HG02571 (cell line): ENCODE results near the gene TSEN15.

Source experiments
- ATAC-seq: cut with Tn5 transposase; IDR thresholded peaks from one replicate; pipeline ENCODE4 v1.9.1; 2021; ENCODE audit warnings: mild to moderate bottlenecking, moderate library complexity; ENCODE audit not compliant: unreplicated experiment

The TSEN15 gene

GRCh38 chr1:184051485-184052193 lies at the start of gene TSEN15:
TSEN15 (plus strand) TSS chr1:184051730; CDS start chr1:184051756, 26 bp downstream.
- peak; percentile 96 for ATAC-seq

DNA sequence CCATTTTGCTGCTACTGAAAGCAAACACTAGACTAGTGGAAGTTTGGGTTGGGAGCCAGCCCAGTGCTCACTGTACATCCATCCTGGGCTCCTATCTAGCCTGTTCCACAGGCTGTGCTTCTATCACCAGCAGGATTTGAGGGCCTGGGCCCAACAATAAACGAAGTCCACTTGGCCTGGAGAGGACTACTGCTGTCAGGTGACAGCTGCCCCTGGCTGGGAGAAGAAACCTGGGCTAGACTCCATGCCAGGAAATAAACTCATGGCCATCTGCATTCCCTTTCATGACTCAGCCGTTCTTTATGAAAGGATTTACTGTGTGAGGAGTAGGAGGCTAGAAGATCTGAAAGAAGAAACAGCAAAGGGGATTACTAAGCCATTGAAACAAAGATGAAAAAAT lies 49.5 kb upstream of the TSEN15 start:
- no peak for ATAC-seq

DNA sequence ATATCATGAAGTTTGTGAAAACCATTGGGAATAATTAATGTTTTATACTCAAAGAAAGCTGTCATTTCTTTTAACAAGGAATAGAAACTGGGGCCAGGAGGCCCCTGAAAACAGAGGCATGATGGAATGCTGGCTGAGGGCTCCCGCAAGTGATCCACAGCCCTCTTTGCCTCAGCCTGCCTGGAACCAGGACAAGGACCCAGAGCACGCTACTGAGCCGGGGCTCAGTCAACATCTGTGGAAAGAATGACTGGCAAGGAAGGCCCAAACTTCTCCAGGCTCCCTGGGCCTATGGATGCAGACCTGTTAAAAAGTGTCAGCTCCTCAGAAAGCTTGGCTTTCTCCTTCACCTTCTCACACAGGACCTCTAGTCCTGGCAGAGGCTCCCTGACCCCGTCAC lies 46.6 kb upstream of the TSEN15 start:
- ATAC-seq, result no peak

- no peak for ATAC-seq
Observed at GRCh38 chr1:184005506-184005905, 46.0 kb upstream of the TSEN15 start.

DNA sequence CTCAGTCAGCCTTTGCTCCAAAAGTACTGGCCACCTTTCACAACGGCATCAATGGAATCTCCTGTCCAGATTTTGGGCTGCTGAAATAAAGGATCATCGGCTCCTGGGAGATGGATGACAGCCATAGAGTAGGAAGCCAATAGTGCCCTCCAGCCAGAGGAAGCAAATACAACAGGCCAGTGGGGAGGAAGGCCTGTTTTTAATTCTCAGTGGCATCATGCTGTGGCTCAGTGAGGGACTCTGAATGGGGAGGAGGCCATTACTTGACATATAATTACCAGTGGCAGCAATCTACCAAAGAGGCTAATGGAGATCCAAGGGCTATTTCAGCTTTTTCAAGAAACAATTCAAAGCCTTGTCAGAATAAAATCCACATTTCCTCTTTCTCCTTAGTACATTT lies 40.7 kb upstream of the TSEN15 start:
- ATAC-seq, result no peak

GRCh38 chr1:184012187-184012586 lies 39.3 kb upstream of the TSEN15 start:
- no peak for ATAC-seq

DNA sequence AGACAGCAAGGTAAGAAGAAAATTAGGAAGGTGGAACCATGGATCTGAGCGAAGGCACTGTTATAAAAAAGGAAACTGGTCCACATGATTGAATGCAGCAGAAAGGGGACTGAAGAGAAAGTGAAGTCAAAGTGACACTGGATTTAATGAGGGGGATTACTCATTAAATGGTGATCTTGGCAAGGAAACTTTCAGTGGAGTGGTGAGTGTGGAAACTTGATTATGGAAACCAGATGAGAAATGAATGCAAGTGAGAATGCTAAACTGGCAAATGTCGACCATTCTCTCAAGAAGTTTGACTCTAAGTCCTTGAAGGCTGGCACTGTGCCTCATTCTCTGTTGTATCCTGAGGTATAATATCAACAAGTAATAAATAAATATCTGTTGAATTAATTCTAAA lies 37.3 kb upstream of the TSEN15 start:
- ATAC-seq, result no peak

GRCh38 chr1:184016169-184016568 lies 35.4 kb upstream of the TSEN15 start:
- ATAC-seq, result no peak

DNA sequence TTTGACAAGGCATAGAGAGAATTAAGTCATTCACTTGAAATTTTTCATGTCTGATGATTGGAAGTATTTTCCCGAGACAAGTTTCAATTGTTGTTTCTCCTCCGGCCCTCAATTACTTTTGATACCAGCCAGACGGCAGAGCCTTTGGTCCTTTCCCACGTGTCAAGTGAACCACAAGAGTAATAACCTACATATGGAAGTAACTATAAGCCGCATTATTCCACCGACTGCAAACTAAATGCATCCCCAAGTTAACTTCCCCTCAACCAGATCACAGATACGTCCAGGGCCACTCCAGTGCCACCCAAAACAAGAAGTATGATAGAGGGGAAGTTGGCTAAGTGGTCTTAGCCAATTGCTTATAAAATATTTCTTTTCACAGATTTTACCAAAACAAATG lies 34.2 kb upstream of the TSEN15 start:
- ATAC-seq, result no peak

- no peak for ATAC-seq
Observed at GRCh38 chr1:184018622-184019021, 32.9 kb upstream of the TSEN15 start.

DNA sequence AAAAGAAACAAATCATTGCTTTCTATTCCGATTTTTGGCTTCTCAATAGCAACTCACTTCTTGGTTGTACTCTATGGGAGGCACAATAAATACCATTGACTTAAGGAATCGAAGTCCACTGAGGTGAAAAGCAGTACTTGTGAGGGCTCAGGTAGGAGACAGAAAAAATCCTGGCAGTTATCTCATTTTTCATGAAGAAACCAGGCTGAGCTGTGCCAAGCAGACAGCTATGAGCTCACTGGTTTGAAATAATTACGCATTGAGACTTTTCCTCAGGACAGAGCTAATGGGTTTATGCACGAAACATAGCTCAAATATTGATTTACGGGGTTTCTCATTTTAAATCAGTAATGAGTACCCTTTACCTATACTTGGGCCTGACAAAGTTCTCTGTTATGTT lies 32.5 kb upstream of the TSEN15 start:
- no peak for ATAC-seq

GRCh38 chr1:184019506-184019905 lies 32.0 kb upstream of the TSEN15 start:
- no peak for ATAC-seq

GRCh38 chr1:184020328-184020727 lies 31.2 kb upstream of the TSEN15 start:
- no peak for ATAC-seq

DNA sequence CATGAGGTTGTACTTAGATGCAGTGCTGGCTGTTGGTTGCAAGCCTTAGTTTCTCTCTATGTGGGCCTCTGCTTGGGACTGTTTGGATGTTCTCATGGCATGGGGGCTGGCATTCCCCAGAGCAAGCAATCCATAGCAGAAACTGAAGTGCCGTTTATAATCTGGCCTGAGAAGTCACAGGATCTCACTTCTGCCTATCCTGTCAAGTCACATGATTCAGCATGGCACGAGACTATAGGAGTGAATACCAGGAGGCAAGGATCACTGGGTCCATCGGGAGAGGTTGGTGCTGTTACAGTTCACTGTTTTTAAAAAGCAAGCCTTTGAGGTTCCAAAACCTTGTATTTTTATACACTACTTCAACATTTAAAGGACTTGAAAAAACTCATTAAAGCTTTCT lies 30.7 kb upstream of the TSEN15 start:
- ATAC-seq, result no peak

DNA sequence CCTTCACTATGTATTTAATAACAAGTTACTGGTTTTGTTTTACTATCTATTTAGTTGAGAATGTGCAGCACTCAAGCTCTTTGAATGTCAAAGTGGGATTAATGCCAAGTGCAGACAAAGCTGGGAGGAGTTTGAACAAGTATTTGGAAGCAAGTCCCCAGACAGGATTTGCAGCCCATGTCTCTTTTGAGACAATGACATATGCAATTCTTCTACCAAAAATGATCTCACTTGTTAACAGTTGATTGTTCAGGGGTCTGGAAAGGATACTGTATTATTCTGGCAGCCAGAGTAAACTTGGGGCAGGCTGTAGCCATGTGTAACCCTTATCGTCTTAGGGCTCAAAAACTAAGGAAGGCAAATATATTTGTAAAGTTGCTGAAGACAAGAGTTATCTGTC lies 29.8 kb upstream of the TSEN15 start:
- no peak for ATAC-seq

- no peak for ATAC-seq
Observed at GRCh38 chr1:184022668-184023067, 28.9 kb upstream of the TSEN15 start.

DNA sequence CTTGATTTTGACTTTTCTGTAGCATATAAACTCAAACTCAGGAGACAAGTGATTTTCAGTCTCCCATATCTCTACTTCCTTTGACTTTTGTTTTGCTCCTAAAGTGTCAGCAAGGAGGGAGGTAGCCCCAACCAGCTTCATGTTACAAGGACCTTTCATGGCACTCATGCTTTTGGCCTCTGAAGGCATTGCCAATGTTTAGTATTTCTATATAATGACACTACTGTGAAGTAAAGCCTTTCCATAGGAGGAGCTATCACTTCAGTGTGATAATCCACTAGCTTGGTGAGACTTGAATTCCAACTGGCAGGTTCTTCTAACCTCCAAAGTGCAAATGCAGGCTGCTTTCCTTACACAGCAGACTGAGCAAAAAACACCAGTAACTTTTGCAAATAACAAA lies 28.4 kb upstream of the TSEN15 start:
- ATAC-seq, result no peak

GRCh38 chr1:184025242-184025675 lies 26.3 kb upstream of the TSEN15 start:
- ATAC-seq, result no peak

GRCh38 chr1:184027826-184028695 lies 23.5 kb upstream of the TSEN15 start:
- no peak for ATAC-seq

GRCh38 chr1:184028854-184029623 lies 22.5 kb upstream of the TSEN15 start:
- no peak for ATAC-seq

DNA sequence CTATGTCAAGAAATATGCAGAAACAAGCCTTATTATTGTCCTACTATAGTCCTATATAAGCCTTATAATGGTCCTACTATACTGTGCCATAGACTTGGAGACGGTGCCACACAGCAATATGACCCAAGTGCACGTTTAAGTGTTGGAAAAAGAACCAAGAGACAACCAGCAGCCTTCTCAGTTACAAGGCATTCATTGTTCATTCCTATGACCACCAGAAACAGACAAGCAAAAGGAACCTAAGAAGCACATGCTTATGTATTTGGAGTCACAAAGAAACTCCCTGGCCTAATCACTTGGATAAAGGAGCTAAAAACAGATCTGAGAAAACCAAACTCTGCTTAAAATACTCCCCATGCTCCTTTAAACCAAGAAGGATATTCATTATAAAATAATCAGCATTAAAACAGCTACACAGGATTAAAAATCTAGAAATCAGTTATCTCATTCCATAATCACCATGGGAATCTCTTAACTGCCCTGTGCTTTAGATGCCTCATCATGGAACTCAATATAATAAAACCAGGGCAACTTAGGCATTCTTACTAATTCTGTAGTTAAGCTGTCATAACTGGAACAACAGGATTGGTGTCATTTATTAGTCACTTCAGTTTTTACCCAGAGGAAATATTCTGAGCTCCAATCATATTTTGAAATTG lies 21.0 kb upstream of the TSEN15 start:
- no peak for ATAC-seq
